H9 (cell line): ENCODE measurements around the gene ZNF837. TPM values are rescaled to one million over a fixed set of nuclear protein-coding genes. Genes with fewer than 3 reads are reported as not detected.

Experiments used
- DNase-seq: peaks from one replicate; pipeline ENCODE4 v3.0.0-alpha.2; 2017
- H2AFZ ChIP-seq: one replicate; pipeline ENCODE4 v1.6.1; 2013; ENCODE audit warnings: mild to moderate bottlenecking, low read length, control low read depth, moderate library complexity
- H2AK5ac ChIP-seq: 2 replicates; pipeline ENCODE4 v1.6.1; 2013; ENCODE audit warnings: low read length, control low read depth, mixed read lengths; ENCODE audit not compliant: insufficient read length
- H2BK120ac ChIP-seq: one replicate; pipeline ENCODE4 v1.6.1; 2013; ENCODE audit warnings: low read depth, mild to moderate bottlenecking, low read length, control low read depth, inconsistent platforms; ENCODE audit not compliant: poor library complexity, severe bottlenecking
- H2BK12ac ChIP-seq: 2 replicates; pipeline ENCODE4 v1.6.1; 2013; ENCODE audit warnings: low read length, control low read depth, mixed read lengths, low read depth; ENCODE audit not compliant: insufficient read length
- H2BK15ac ChIP-seq: 2 replicates; pipeline ENCODE4 v1.6.1; 2013; ENCODE audit warnings: low read depth, low read length, control low read depth
- H2BK20ac ChIP-seq: one replicate; pipeline ENCODE4 v1.6.1; 2013; ENCODE audit warnings: low read depth, mild to moderate bottlenecking, low read length, control low read depth, inconsistent platforms; ENCODE audit not compliant: poor library complexity, severe bottlenecking
- H2BK5ac ChIP-seq: 2 replicates; pipeline ENCODE4 v1.6.1; 2013; ENCODE audit warnings: low read length, control low read depth, mixed read lengths; ENCODE audit not compliant: insufficient read length
- H3K14ac ChIP-seq: 2 replicates; pipeline ENCODE4 v1.6.1; 2013; ENCODE audit warnings: low read length, control low read depth; ENCODE audit not compliant: insufficient read depth
- H3K18ac ChIP-seq: 2 replicates; pipeline ENCODE4 v1.6.1; 2013; ENCODE audit warnings: low read depth, mild to moderate bottlenecking, mixed read lengths, low read length, control low read depth; ENCODE audit not compliant: insufficient read length
- H3K23ac ChIP-seq: 2 replicates; pipeline ENCODE4 v1.6.1; 2013; ENCODE audit warnings: low read length, control low read depth, mixed read lengths, low read depth; ENCODE audit not compliant: insufficient read length
- H3K23me2 ChIP-seq: 2 replicates; pipeline ENCODE4 v1.6.1; 2013; ENCODE audit warnings: low read depth, mild to moderate bottlenecking, mixed read lengths, low read length, control low read depth; ENCODE audit not compliant: insufficient read length, poor library complexity, severe bottlenecking
- H3K27ac ChIP-seq: 2 replicates; pipeline ENCODE4 v1.5.1; 2013; ENCODE audit warnings: low read length, control low read depth, mixed read lengths, low read depth; ENCODE audit not compliant: insufficient read length
- H3K27me3 ChIP-seq: 2 replicates; pipeline ENCODE4 v1.6.1; 2013; ENCODE audit warnings: low read length, control low read depth, inconsistent platforms; ENCODE audit not compliant: insufficient read depth
- H3K4ac ChIP-seq: 2 replicates; pipeline ENCODE4 v1.6.1; 2013; ENCODE audit warnings: low read depth, mild to moderate bottlenecking, control low read depth, inconsistent platforms, low read length, moderate library complexity
- H3K4me1 ChIP-seq: 2 replicates; pipeline ENCODE4 v1.6.1; 2013; ENCODE audit warnings: low read length, control low read depth, inconsistent platforms; ENCODE audit not compliant: insufficient read depth
- H3K4me2 ChIP-seq: 2 replicates; pipeline ENCODE4 v1.6.1; 2013; ENCODE audit warnings: low read length, control low read depth, mixed read lengths; ENCODE audit not compliant: insufficient read length, insufficient read depth
- H3K56ac ChIP-seq: 2 replicates; pipeline ENCODE4 v1.6.1; 2013; ENCODE audit warnings: low read depth, mild to moderate bottlenecking, mixed read lengths, low read length, control low read depth; ENCODE audit not compliant: insufficient read length
- H3K79me1 ChIP-seq: 2 replicates; pipeline ENCODE4 v1.6.1; 2013; ENCODE audit warnings: low read depth, mild to moderate bottlenecking, moderate library complexity, low read length, control low read depth, inconsistent platforms; ENCODE audit not compliant: insufficient read depth, poor library complexity, severe bottlenecking
- H3K79me2 ChIP-seq: 2 replicates; pipeline ENCODE4 v1.6.1; 2013; ENCODE audit warnings: low read length, control low read depth, inconsistent platforms; ENCODE audit not compliant: insufficient read depth
- H3K9ac ChIP-seq: 2 replicates; pipeline ENCODE4 v1.6.1; 2013; ENCODE audit warnings: low read length, control low read depth, mixed read lengths; ENCODE audit not compliant: insufficient read length; ENCODE audit errors: extremely low read depth
- H3K9me3 ChIP-seq: one replicate; pipeline ENCODE4 v1.6.1; 2013; ENCODE audit warnings: low read depth, low read length, inconsistent platforms; ENCODE audit not compliant: control insufficient read depth
- H3T11ph ChIP-seq: one replicate; pipeline ENCODE4 v1.6.1; 2013; ENCODE audit warnings: mild to moderate bottlenecking, low read length, control low read depth, inconsistent platforms
- H4K20me1 ChIP-seq: one replicate; pipeline ENCODE4 v1.6.1; 2013; ENCODE audit not compliant: control insufficient read depth, insufficient read length, insufficient read depth
- H4K5ac ChIP-seq: 2 replicates; pipeline ENCODE4 v1.6.1; 2013; ENCODE audit warnings: low read depth, mild to moderate bottlenecking, mixed read lengths, low read length, control low read depth; ENCODE audit not compliant: insufficient read length
- H4K8ac ChIP-seq: replicated peaks from 2 replicates; pipeline ENCODE4 v1.6.1; 2013; ENCODE audit warnings: low read length, control low read depth, mixed read lengths, low read depth; ENCODE audit not compliant: insufficient read length
- H4K91ac ChIP-seq: 2 replicates; pipeline ENCODE4 v1.6.1; 2013; ENCODE audit warnings: low read depth, mild to moderate bottlenecking, moderate library complexity, mixed read lengths, low read length, control low read depth; ENCODE audit not compliant: insufficient read length
- H3K27ac Mint-ChIP-seq, 3 experiments: 2 replicates in 2 of 3; 3 replicates in 1 of 3; pipeline ENCODE4 v1.8.0; 2020 to 2021; ENCODE audit warnings: mixed read lengths in 3 of 3, mild to moderate bottlenecking in 1 of 3, moderate library complexity in 1 of 3
- H3K27me3 Mint-ChIP-seq: 2 replicates; pipeline ENCODE4 v1.8.0; 2021; ENCODE audit warnings: low read depth, mild to moderate bottlenecking, moderate library complexity, mixed read lengths
- H3K36me3 Mint-ChIP-seq, 3 experiments: 2 replicates in 2 of 3; 3 replicates in 1 of 3; pipeline ENCODE4 v1.8.0; 2020 to 2021; ENCODE audit warnings: low read depth in 3 of 3, mixed read lengths in 3 of 3; ENCODE audit not compliant: insufficient read depth in 1 of 3
- H3K4me1 Mint-ChIP-seq, 2 experiments: 2 replicates each; pipeline ENCODE4 v1.8.0; 2020; ENCODE audit warnings: mixed read lengths in 2 of 2
- H3K4me3 Mint-ChIP-seq, 2 experiments: 2 replicates in 1 of 2; 3 replicates in 1 of 2; pipeline ENCODE4 v1.8.0; 2020 to 2021; ENCODE audit warnings: mild to moderate bottlenecking in 2 of 2, mixed read lengths in 2 of 2, moderate library complexity in 1 of 2
- H3K9me3 Mint-ChIP-seq, 2 experiments: 2 replicates in 1 of 2; 3 replicates in 1 of 2; pipeline ENCODE4 v1.8.0; 2020; ENCODE audit warnings: mild to moderate bottlenecking in 2 of 2, mixed read lengths in 2 of 2, moderate library complexity in 1 of 2
- WGBS: extraction: QIAGEN DNeasy Blood & Tissue Kit; methylation state at CpG from one replicate; pipeline ENCODE4 v1.1.7; 2013; ENCODE audit warnings: missing lambda C conversion rate, low lambda C conversion rate, mixed read lengths; ENCODE audit not compliant: insufficient read length; ENCODE audit errors: extremely low coverage; 5-methylcytosine and 5-hydroxymethylcytosine counted together
- total RNA-seq: library from RNA; stranded (reverse); gene quantifications from 2 replicates; pipeline ENCODE4 v1.2.1, GENCODE V29; 2021
- TF ChIP-seq, protein P1 (sequence below): fragments of 200-600 bp; sonication (generic); conservative IDR thresholded peaks from 3 replicates; pipeline ENCODE4 v1.8.0; 2021; ENCODE audit warnings: antibody characterized with exemption, mild to moderate bottlenecking

Gene ZNF837
- total RNA-seq, 1 experiment from 2014 or later = 3.4 TPM

DNA sequence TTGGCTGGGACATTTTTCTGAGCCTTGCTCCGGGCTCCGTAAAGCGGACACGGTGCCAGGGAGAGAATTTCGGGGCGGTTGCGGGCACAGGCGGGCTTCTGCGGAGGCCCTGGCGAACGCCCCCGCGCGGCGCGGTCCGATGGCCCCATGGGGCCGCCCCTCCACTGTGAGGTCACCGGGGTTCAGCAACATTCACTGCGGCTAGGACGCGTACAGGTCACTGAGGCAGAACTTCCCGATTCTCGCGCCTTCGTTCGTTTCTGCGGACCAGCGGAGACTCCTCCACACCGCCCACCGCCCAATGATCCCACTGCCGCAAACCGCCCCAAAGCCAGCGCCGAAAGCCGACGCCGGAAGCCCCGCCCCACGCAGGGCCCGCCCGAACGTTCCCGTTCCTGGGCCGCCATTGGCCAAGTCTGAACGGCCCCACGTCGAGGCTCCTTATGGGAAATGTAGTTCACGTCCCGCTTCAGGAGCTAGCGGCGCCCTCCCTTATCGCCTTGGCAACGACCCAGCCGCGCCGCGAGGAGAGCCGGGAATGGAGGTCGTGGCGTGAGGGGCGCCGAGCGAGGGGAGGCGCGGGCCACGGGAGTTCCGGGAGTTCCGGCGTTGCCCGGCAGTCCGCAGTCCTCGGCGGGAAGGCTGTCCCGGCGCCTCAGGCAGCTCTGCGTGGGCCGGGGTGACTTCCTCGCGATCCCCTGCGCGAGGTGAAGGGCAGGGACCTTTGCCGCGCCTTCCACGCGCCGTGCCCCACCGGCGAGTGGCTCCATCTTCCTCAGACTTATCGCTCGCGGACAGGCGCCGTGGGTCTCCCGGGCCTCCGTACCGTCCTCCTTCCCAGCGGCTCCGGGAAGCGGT is 27.6 kb upstream of the ZNF837 start, which contains the start of gene ZNF584:
ZNF584 (plus strand) TSS at position 498 of the 858 bp plus-strand sequence. CDS start 499 bp downstream, outside the sequence.
- Histone ChIP-seq H2BK5ac (no peak within 1 kb of the TSS), H3K14ac (peak within 1 kb of the TSS; percentile 75), H3K27me3 (no peaks in the 10 kb centered on the region; the same call in 1 of the 2 replicates), H4K91ac (no peak within 1 kb of the TSS), H3K27ac (no peak within 1 kb of the TSS), H4K8ac (no peak within 1 kb of the TSS), H2AK5ac (no peak within 1 kb of the TSS), H2AFZ (no peak within 1 kb of the TSS), H3K23ac (no peak within 1 kb of the TSS), H3K4me2 (peak within 1 kb of the TSS; percentile 87), H3K4me1 (peaks cover 5% of the 10 kb centered on the region; the same call in 1 of the 2 replicates), H2BK120ac (no peak within 1 kb of the TSS), H4K20me1 (peaks cover 3% of the 10 kb centered on the region), H3T11ph (no peak within 1 kb of the TSS), H3K4ac (no peak within 1 kb of the TSS), H4K5ac (no peak within 1 kb of the TSS), H2BK12ac (no peak within 1 kb of the TSS), H3K79me2 (no peaks in the 10 kb centered on the region), H3K79me1 (no peaks in the 10 kb centered on the region), H2BK20ac (no peak within 1 kb of the TSS), H3K23me2 (peaks cover 15% of the 10 kb centered on the region), H3K9me3 (no peaks in the 10 kb centered on the region), H3K9ac (peak within 1 kb of the TSS; percentile 84), H3K18ac (peak within 1 kb of the TSS; percentile 52), H2BK15ac (no peak within 1 kb of the TSS), H3K56ac (no peak within 1 kb of the TSS)
- WGBS = no CpG with 5 or more reads among the region's 100 CpGs
- Mint-ChIP-seq H3K36me3 (peaks cover 8 to 11% (median 9%) of the 10 kb centered on the region in 3 experiments; a peak in 6 of 7 replicates), H3K4me3 (peak within 1 kb of the TSS; percentile 87 to 94), H3K27me3 (peaks cover 13% of the 10 kb centered on the region), H3K9me3 (peaks cover 10 to 13% of the 10 kb centered on the region in 2 experiments; a peak in 4 of 5 replicates), H3K27ac (peak within 1 kb of the TSS; percentile 70 to 96 (median 94); a peak in 4 of 7 replicates), H3K4me1 (peaks cover 19 to 23% of the 10 kb centered on the region in 2 experiments)
- TF ChIP-seq, protein P1, sequence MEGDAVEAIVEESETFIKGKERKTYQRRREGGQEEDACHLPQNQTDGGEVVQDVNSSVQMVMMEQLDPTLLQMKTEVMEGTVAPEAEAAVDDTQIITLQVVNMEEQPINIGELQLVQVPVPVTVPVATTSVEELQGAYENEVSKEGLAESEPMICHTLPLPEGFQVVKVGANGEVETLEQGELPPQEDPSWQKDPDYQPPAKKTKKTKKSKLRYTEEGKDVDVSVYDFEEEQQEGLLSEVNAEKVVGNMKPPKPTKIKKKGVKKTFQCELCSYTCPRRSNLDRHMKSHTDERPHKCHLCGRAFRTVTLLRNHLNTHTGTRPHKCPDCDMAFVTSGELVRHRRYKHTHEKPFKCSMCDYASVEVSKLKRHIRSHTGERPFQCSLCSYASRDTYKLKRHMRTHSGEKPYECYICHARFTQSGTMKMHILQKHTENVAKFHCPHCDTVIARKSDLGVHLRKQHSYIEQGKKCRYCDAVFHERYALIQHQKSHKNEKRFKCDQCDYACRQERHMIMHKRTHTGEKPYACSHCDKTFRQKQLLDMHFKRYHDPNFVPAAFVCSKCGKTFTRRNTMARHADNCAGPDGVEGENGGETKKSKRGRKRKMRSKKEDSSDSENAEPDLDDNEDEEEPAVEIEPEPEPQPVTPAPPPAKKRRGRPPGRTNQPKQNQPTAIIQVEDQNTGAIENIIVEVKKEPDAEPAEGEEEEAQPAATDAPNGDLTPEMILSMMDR = no peak
- peak; percentile 96 for DNase-seq
